HG03139 (cell line): ENCODE results near the gene STEAP1B.

ENCODE experiments used
- ATAC-seq: cut with Tn5 transposase; IDR thresholded peaks from one replicate; pipeline ENCODE4 v1.9.1; 2021; ENCODE audit not compliant: unreplicated experiment

STEAP1B gene

GRCh38 chr7:22406715-22407114, 93.3 kb downstream of the STEAP1B start:
- ATAC-seq: no peak

- no peak for ATAC-seq
Observed at GRCh38 chr7:22404421-22405023, 95.5 kb downstream of the STEAP1B start.

GRCh38 chr7:22403344-22403743, 96.6 kb downstream of the STEAP1B start:
- no peak for ATAC-seq

- ATAC-seq: no peak
Observed at GRCh38 chr7:22402250-22402649, 97.7 kb downstream of the STEAP1B start.

GRCh38 chr7:22400936-22401553, 98.9 kb downstream of the STEAP1B start:
- no peak for ATAC-seq

- no peak for ATAC-seq
Observed at GRCh38 chr7:22400150-22400814, 99.7 kb downstream of the STEAP1B start.

- no peak for ATAC-seq
Observed at GRCh38 chr7:22399546-22399945, 100.4 kb downstream of the STEAP1B start.

GRCh38 chr7:22399091-22399490, 100.9 kb downstream of the STEAP1B start:
- ATAC-seq: no peak

GRCh38 chr7:22397981-22398380, 102.0 kb downstream of the STEAP1B start:
- ATAC-seq: no peak

- no peak for ATAC-seq
Observed at GRCh38 chr7:22395222-22395621, 104.8 kb downstream of the STEAP1B start.

GRCh38 chr7:22394739-22395138, 105.2 kb downstream of the STEAP1B start:
- ATAC-seq: no peak

- no peak for ATAC-seq
Observed at GRCh38 chr7:22393913-22394729, 105.9 kb downstream of the STEAP1B start.

GRCh38 chr7:22390516-22390915, 109.5 kb downstream of the STEAP1B start:
- no peak for ATAC-seq

GRCh38 chr7:22389892-22390291, 110.1 kb downstream of the STEAP1B start:
- ATAC-seq: no peak

- no peak for ATAC-seq
Observed at GRCh38 chr7:22387583-22387982, 112.4 kb downstream of the STEAP1B start.

GRCh38 chr7:22386865-22387264, 113.1 kb downstream of the STEAP1B start:
- ATAC-seq: peak; percentile 43

- peak; percentile 43 for ATAC-seq
Observed at GRCh38 chr7:22386206-22386858, 113.7 kb downstream of the STEAP1B start.

GRCh38 chr7:22385326-22385725, 114.7 kb downstream of the STEAP1B start:
- no peak for ATAC-seq

GRCh38 chr7:22380333-22380732, 119.7 kb downstream of the STEAP1B start:
- ATAC-seq: no peak

- ATAC-seq: no peak
Observed at GRCh38 chr7:22378199-22378980, 121.6 kb downstream of the STEAP1B start.
